ENCODE results near the gene NCAM2.

NCAM2 gene

GRCh38 chr21:21025742-21026141 is 27.5 kb downstream of the NCAM2 start:
- DNase-seq (ENCODE audit: insufficient read length, low spot score) (no peak), FAIRE-seq (no peak)

GRCh38 chr21:21028275-21028820 is 30.1 kb downstream of the NCAM2 start:
- no peak for FAIRE-seq
- no peak for DNase-seq (ENCODE audit: insufficient read length, low spot score)

- DNase-seq (ENCODE audit: insufficient read length, low spot score) = no peak
- FAIRE-seq = no peak
Observed at GRCh38 chr21:21029164-21029563, 31.0 kb downstream of the NCAM2 start.

DNA sequence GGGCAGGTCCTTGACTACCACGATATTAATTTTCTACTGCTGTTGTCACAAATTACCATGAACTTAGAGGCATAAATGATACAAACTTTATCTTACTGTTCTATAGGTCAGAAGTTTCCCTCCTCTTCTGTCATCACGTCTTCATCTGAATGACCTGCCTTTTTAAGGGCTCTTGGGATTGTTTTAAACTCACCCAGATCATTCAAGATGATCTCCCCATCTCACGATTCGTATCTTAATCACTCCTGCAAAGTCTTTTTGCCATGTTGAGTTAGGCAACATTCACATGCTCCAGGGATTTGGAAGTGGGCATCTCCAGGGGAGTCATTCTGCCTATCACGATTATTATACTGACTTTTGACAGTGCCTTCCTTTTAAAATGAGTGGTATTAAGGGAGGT is 32.1 kb downstream of the NCAM2 start:
- DNase-seq (ENCODE audit: insufficient read length, low spot score) (no peak), FAIRE-seq (no peak)

DNA sequence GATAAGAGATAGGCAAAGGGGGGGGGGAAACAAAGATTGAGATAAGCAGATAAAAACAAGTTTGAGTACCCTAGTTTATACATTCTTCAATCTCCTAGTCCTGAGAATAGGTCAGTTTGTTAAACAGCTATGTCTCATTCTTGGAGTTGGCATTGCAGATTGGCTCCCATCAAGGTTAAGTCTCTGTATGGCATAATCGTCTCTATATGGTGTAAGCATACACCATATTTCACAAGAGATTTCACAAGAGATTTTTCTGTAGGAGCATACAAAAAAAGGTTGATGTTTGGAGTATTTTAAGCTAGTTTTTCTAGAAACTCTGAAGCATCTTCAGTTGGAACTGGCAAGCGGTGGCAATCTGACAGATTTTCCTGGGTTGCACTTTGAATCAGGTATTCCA is 35.8 kb downstream of the NCAM2 start:
- DNase-seq (ENCODE audit: insufficient read length, low spot score) = no peak
- FAIRE-seq = no peak

GRCh38 chr21:21039624-21040170 is 41.5 kb downstream of the NCAM2 start:
- DNase-seq (ENCODE audit: insufficient read length, low spot score) (no peak), FAIRE-seq (no peak)

- FAIRE-seq = no peak
- DNase-seq (ENCODE audit: insufficient read length, low spot score) = no peak
Observed at GRCh38 chr21:21045518-21045917, 47.3 kb downstream of the NCAM2 start.

DNA sequence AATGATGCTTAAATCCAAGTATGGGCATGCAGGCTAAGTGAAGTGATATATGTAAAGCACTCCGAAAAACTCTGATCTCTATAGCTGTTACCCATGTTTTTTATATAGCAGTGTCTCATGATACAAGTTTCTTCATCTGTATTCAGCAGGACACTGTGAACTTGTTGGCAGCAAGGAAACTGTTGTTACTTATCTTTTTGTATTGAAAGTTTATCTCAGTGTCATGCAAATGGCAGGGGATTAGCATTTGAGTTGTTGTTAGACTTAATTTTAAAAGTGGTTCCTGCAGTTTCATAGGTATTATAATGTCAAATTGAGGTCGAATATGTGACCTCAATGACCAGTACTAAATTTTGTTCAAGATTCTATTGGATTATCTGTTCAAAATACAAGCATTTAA is 47.9 kb downstream of the NCAM2 start:
- no peak for FAIRE-seq
- DNase-seq (ENCODE audit: insufficient read length, low spot score) = no peak

DNA sequence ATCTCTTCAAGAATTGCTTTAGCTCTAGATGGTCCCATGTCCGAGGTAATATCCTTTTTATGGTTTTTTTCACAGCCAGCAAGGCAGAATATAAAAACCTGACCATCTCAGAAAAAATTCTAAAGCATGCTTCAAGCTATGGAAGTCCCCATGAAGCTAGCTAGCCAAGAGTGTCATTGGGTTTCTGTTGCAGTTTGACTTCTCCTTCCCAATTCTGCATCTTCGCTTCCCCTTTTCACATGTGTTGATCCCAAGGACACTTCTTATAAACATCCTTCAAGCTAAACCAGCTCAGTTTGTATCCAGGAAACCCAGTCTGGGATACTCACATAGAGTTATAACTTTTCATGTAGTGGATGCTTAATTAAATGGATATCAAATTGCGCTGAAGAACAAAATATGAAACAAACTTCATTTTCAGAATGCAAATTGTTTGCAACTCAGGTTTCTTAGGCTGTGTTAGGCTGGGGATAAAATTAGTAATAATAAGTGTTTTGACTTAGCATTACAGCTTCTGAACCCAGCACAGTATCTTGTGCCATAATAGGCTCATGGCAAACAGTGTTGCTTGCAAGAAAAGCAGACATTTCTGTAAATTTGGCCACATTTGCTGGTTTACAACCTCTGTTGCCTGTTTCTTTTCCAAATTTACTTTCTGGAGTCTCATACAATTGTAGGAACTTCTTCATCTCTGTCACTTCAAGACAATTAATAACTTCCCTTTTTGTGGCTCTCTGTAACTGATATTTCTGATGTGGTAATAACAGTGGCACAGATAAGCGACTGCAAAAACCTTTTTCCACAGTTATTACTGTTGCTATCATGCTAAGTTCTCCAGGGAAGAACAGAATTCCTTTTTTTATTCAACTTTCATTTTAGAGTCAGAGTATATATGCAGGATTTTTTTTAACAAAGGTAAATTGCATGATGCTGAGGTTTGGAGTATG is 53.2 kb downstream of the NCAM2 start:
- FAIRE-seq = no peak
- no peak for DNase-seq (ENCODE audit: insufficient read length, low spot score)

- FAIRE-seq (no peak), DNase-seq (ENCODE audit: insufficient read length, low spot score) (no peak)
Observed at GRCh38 chr21:21052672-21053071, 54.5 kb downstream of the NCAM2 start.

DNA sequence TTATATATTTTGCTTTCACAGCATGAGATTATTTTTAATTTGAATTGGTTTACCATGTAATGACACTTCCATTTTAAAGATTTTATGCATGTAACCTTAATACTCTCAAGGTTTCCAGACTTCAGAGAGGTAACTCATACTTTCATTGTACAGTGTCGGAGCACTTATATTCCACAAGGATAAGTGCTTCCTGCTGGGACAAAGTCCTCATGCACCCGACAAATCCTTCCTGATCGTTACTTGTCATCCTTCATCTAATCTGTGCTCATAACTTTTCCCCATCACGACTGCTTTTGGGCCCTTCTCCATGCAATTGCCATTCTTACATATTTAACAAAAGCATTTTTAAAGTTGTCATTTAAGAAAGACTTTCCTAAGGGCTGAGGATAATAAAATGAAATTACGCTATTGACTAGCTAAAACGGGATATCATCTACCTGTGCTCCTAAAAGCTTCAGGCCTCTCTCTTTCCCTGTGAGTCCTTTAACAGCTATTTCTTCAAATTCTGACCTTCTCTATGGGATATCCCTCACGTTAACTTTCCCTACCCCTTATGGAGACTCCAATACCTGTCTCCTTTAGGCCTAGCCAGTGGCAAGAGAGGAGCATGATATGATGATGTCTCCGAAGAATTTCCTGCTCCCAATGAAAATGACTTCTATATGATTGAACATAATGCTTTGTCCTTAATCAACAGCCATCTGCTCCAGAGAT is 59.3 kb downstream of the NCAM2 start:
- no peak for DNase-seq (ENCODE audit: insufficient read length, low spot score)
- no peak for FAIRE-seq

DNA sequence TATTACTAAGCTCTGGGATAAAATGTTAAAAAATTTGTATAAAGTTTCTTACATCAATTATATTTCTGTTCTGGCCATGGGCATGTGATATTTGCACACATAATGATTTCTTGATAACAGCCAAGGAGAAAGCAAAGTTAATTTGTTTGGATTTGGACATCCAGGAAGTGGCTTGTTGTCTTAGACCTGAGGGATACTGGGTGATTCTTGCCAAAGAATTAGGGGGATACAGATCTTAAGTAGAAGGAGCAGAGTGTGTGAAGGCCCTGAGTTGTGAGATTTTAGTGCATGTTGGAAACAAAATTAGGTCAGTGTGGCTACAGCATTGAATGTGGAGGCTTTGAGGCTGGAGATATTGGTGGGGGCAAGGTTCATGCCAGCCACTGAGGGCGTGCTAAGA is 65.6 kb downstream of the NCAM2 start:
- FAIRE-seq = no peak
- no peak for DNase-seq (ENCODE audit: insufficient read length, low spot score)

DNA sequence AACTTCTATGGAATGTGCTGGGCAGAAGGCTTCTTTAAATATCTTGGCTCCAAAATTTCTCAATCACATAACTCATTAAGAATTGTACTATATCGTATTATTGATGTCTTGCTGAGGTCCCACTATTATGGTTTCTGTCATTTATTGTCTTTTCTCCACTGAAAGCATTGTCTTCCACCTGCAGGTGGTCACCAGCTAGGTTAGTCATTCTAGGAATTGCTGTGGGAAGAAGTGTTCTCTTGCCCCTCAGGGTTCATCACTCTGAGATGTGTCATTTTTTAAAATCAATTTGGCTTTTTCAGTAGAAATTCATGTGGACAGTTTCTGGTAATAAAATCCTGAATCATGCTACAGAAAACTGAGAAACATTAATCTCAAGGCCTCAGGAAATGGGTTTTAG is 66.1 kb downstream of the NCAM2 start:
- DNase-seq (ENCODE audit: insufficient read length, low spot score) (peak; percentile 5), FAIRE-seq (no peak)

- FAIRE-seq (no peak), DNase-seq (ENCODE audit: insufficient read length, low spot score) (no peak)
Observed at GRCh38 chr21:21067375-21067774, 69.2 kb downstream of the NCAM2 start.

GRCh38 chr21:21074305-21074704 is 76.1 kb downstream of the NCAM2 start:
- no peak for FAIRE-seq
- DNase-seq (ENCODE audit: insufficient read length, low spot score) = no peak

GRCh38 chr21:21076051-21076450 is 77.8 kb downstream of the NCAM2 start:
- DNase-seq (ENCODE audit: insufficient read length, low spot score) (no peak), FAIRE-seq (no peak)

GRCh38 chr21:21076491-21076890 is 78.3 kb downstream of the NCAM2 start:
- no peak for FAIRE-seq
- DNase-seq (ENCODE audit: insufficient read length, low spot score) = no peak

DNA sequence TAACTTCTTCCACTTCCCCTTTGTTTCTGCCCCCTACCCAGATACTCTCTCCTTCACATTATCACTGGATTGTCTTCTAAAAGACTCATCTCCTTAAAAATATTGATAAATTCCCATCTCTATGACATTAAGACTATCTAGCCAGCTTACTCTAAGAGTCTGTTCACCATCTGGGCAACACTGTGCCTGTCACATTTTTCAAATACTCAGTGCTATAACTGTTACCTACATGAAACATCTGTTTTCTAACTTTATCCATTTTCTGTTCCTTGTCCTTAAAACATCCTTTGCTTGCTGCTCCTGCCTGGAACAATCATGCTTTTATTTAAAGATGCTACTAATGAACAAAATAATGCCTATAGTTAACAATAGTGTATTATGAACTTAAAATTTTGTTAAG is 81.4 kb downstream of the NCAM2 start:
- FAIRE-seq (no peak), DNase-seq (ENCODE audit: insufficient read length, low spot score) (no peak)

GRCh38 chr21:21084179-21084578 is 86.0 kb downstream of the NCAM2 start:
- no peak for FAIRE-seq
- DNase-seq (ENCODE audit: insufficient read length, low spot score) = no peak

GRCh38 chr21:21085206-21085605 is 87.0 kb downstream of the NCAM2 start:
- DNase-seq (ENCODE audit: insufficient read length, low spot score) (no peak), FAIRE-seq (no peak)

GRCh38 chr21:21096956-21097355 is 98.7 kb downstream of the NCAM2 start:
- DNase-seq (ENCODE audit: insufficient read length, low spot score) (no peak), FAIRE-seq (no peak)

Measured in HTR-8/SVneo (cell line).